Body of pancreas (tissue), 4 donors: ENCODE data around the gene GJC3.

Experiments used
- POLR2A ChIP-seq, 3 donors: fragments of 450-650 bp; IDR thresholded peaks; one replicate each; pipeline ENCODE4 v1.6.1; 2016; ENCODE audit warnings: antibody characterized with exemption in 3 of 3, mild to moderate bottlenecking in 2 of 3
- TF ChIP-seq, protein P1 (sequence below), 7 experiments: fragments of 450-650 bp in 4 of 7; fragments of 200-600 bp in 3 of 7; sonication (generic) in 3 of 7; IDR thresholded peaks; one replicate each; pipeline ENCODE4 v1.5.1; 2016 to 2019; ENCODE audit warnings: antibody characterized with exemption in 7 of 7

DNA sequence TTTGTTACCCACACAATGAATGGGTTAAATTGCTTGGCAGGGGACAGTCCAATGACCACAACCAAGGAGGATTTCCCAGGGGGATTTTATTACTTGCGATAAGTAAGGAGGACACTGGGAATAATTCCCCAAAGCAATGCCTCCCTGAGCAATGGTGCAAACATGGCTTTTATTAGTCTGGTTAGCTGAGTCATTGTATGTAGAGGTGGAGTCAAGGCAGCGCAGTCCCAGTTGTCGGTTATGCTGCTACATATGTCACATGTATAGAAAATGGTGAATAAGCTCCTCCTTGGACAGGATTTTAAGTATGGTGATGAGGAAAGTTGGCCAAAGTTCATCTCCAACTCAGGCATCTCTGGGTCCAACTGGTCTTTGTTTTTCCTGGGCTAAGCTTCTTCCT, 6.2 kb downstream of the GJC3 start:
- TF ChIP-seq, protein P1, sequence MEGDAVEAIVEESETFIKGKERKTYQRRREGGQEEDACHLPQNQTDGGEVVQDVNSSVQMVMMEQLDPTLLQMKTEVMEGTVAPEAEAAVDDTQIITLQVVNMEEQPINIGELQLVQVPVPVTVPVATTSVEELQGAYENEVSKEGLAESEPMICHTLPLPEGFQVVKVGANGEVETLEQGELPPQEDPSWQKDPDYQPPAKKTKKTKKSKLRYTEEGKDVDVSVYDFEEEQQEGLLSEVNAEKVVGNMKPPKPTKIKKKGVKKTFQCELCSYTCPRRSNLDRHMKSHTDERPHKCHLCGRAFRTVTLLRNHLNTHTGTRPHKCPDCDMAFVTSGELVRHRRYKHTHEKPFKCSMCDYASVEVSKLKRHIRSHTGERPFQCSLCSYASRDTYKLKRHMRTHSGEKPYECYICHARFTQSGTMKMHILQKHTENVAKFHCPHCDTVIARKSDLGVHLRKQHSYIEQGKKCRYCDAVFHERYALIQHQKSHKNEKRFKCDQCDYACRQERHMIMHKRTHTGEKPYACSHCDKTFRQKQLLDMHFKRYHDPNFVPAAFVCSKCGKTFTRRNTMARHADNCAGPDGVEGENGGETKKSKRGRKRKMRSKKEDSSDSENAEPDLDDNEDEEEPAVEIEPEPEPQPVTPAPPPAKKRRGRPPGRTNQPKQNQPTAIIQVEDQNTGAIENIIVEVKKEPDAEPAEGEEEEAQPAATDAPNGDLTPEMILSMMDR (IDR thresholded peaks at IDR 0.05): no peak
- TF ChIP-seq POLR2A (IDR thresholded peaks at IDR 0.05): no peak
